H4 (cell line): Measurements from ENCODE around the gene ATP2B3. TPM values are rescaled to one million over a fixed set of nuclear protein-coding genes. Genes with fewer than 3 reads are reported as not detected.
A peak's percentile ranks its signal among the peaks of the same experiment; 100 is the strongest.

Experiments
- DNase-seq: peaks from one replicate; pipeline ENCODE4 v3.0.0-alpha.2; 2015; ENCODE audit warnings: low spot score
- total RNA-seq: library from RNA; depleted of rRNA; stranded (reverse); fragments of >200 nt; shearing (Covaris generic); gene quantifications from 2 replicates; pipeline ENCODE4 v1.2.3, GENCODE V29; 2014

Gene ATP2B3
- total RNA-seq, 1 experiment from 2014 or later: not detected

DNA sequence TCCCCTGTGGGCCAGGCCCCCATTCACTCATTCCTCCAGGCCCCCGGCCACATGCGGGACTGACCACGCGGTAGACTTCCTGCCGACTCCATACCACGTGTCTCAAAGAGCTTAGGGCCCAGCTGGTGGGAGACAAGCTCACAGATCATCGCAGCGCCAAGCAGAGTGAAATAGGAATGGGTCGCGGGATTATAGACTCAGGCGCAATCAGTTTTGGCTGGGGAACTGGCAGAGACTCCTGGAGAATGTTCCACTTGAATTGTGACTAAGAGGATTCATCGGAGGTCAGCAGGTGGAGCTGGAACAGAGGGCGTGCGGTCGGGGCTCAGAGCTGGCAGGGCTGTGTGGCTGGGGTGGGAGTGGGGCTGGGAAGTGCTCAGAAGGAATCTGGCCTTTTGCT lies 15.6 kb downstream of the ATP2B3 start:
- no peak for DNase-seq

DNA sequence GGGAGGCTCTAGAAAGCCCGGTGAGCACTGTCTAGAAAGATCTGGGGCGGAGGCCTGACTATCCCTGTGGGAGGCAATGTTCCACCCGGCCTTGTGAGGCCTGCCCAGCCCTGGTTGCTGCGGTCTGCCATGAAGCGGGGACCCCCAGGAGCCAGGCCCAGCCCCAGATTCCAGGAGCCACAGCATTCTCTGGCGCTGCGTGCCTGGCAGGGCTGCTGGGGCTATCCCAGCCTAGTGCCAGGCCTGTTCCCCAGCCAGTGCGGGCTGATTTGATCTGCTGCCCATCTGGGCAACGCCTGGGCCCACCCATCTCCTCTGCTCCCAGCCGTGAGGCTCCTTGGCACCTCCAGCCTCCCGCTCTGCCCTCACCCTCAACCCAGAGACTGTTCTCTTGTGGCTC lies 19.6 kb downstream of the ATP2B3 start:
- no peak for DNase-seq

DNA sequence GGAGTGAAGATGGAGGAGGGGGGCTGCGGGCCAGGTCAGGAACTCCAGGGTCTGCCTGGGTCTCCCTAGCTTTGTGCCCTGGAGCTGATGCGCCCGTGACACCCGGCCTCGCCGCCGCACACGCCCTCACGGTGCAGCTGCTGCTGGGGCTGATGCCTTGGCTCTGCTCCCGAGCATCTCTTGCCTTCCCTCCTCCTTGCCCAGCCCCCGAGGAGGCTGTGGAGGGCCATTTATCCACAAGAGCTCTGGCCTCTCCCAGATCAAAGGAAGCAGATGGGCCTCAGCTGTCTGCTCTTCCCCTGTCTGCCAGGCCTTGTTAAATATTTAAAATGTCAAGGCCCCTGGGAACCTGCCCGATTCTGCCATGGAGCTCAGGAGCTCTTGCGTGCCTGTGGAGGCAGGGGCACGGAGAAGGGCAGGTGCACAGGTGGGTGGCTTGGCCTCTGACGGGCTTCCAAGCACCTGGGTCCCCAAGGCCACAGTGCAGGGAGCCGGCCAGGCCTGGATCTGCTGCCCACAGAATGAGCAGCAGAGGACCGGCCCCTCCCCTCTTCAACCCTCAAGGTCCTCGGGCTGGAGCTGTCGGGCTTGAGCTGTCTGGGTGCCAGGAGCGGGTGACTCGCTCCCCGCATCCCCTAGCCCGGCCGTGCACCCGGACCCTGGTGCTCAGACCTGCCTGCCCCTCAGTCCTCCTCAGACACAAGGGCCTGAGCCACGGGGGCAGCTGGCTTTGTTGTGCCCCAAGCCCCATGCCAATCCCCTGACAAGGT lies 20.3 kb downstream of the ATP2B3 start:
- no peak for DNase-seq

DNA sequence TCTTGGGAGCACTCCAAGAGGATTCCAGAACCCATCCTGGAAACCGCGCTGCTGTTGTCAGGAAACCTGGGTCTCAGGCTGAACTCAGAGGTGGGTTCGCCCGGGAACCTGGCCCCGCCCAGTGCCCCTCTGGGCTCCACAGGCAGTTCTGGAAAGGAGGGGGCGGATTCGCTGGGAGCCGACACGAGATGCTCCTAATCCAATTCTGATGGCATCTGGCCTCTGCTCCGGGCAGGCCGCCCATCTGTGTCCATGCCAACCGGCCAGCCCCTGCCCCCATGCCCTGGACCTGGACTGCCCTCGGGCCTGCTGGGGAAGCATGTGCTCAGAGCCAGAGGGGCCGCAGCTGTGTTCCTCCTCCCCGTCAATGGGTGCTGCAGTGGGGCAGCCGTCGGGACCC lies 21.0 kb downstream of the ATP2B3 start:
- DNase-seq: no peak

DNA sequence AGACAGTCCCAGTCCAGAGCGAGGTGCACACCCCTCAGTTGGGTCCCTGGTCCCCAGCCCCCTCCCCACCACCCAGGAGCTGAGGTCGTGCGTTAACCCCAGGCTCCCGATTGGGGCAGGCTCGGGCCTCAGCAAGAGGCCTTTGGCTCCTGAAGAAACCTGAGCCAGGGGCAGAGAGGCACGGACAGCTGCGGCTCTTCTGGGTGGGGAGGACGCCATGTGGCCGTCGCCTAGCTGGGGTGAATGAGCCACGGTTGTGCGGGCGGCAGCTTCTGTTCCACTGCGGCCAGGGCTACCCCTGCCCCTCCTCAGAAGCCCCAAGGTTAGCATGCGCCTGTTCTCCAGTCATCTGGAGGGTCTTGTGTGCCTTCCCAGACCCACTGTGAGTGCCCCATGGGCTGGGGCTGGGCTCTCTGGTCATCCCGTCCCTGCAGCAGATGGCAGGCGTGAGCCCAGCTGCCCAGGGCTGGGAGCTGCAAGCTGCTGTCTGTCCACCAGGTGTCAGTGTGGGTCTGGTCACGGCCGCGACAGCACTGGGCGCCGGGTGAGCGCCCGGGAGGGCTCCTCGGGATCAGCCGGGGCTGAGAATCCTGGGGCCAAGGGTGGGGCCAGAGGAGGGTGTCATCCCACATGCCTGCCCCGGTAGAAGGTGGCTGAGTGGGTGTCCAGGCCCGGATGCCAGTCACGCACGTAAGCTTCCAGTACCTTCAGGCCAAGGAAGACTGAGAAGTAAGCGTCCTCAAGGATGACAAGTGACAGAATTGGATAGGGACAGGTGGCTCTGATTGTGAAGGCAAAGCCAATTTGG lies 21.9 kb downstream of the ATP2B3 start:
- peak; percentile 56 for DNase-seq

DNA sequence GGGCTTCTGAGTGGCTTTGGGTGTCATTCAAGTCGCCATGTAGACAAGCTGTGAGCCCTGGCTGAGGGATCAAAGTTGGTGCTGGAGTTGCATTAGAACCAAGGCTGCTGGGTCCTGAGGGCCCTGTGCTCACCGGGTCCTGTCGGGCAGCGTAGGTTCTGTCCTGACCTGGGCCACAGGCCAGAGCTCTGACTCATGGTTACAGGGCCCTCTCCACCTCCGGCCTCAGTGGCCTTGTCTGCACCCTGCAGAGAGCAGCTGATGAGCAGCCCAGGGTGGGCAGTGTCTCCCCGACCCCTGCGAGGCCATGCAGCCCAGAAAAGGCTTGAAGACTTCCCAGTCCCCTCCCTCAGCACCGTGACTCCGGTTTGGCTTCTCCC lies 22.5 kb downstream of the ATP2B3 start:
- DNase-seq: no peak

DNA sequence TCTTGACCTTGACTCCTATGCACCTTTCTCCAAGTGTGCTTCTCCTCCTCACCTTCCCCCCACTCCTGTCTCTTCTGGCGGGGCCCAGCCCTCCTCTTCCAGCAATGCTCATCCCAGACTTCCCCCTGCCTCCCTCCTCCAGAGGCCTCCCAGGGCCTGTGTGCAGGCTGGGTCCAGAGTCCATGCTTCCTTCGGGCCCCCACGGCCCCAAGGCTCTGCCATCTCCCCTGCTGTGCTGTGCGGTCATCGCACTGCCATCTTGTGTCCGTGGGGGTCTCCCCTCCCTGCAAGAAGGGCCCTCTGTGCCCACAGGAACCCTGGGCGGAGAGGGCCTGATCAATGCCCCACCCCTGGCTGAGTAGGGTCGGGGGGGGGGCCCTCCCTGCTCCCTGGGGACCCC lies 27.3 kb downstream of the ATP2B3 start:
- DNase-seq: no peak

DNA sequence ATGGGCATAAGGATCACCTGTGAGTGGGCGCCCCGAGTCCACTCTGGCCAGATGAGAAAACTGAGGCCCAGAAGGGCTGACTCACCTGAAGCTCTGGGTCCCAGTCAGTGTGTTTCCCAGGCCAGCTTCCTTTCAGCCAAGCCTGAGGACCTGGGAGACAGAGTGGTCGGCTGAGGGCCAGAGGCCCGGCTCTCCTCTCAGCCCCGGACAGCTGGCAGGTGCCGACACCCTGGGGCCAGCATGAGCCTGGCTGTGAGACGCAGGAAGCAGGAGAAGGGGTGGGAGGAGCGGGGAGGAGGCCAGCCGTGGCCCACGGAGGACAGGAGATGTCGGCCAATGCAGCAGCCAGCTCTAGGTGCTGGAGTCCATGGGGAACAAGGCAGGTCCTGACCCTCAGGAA lies 28.9 kb downstream of the ATP2B3 start:
- no peak for DNase-seq

DNA sequence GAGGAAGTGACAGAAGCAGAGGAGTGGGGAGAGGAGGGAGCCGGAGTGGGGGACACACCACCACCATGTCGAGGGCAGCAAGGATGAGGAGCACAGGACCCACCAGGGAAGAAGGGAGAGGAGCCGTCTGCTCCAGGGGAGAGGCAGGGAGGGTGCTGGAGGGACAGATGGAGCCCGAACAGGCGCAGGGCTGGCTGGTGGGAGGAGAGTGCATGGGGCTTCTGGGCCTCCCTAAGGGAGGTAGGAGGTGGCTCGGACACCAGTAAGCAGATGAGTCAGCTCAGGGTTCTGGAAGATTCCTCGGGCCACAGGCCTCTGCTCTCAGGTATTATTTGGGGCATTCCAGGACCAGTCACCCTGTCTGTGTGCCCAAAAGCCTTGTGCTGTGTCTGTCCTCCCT lies 29.8 kb downstream of the ATP2B3 start:
- no peak for DNase-seq

DNA sequence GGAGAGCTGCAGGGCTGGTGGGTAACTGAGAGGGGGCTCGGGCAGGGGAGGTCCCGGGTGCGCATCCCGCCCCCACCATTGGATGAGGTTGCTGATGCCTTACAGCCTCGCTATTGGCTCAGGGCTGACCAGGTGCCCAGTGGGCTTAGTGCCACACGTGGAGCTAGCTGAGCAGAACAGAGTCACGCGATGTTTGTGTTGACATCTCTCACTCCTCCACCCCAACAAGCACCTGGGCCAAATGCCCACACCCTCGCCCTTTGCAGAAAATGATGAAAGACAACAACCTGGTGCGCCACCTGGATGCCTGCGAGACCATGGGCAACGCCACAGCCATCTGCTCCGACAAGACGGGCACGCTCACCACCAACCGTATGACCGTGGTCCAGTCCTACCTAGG lies 31.8 kb downstream of the ATP2B3 start:
- DNase-seq: no peak

DNA sequence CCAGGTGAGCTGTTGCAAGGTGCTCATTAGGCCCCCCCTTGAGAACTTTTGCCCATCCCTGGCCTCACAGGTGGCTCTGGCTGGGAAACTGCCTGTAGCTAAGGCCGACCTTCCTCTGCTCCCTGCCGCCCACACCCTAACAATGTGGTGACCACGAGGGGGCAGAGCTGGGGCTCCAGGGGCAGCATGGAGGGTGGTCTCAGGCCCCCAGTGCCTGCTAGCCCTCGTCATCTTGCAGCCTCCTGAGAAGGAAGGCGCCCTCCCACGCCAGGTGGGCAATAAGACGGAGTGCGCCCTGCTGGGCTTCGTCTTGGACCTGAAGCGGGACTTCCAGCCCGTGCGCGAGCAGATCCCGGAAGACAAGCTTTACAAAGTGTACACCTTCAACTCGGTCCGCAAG lies 32.4 kb downstream of the ATP2B3 start:
- DNase-seq: no peak

DNA sequence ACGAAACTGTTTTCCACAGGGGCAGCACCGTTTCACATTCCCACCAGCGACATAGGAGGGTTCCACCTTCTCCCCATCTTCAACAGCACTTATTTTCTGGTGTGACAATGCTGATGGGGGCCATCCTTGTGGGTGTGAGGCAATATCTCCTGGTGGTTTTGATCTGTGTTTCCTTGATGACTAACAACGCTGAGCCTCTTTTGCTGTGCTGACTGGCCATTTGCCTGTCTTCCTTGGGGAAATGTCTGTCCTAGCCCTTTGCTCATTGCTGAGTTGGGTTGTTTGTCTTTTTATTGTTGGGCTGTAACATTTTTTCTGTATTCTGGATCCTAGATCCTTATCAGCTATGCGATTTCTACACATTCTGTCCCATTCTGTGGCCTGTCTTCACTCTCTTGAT lies 33.7 kb downstream of the ATP2B3 start:
- no peak for DNase-seq

DNA sequence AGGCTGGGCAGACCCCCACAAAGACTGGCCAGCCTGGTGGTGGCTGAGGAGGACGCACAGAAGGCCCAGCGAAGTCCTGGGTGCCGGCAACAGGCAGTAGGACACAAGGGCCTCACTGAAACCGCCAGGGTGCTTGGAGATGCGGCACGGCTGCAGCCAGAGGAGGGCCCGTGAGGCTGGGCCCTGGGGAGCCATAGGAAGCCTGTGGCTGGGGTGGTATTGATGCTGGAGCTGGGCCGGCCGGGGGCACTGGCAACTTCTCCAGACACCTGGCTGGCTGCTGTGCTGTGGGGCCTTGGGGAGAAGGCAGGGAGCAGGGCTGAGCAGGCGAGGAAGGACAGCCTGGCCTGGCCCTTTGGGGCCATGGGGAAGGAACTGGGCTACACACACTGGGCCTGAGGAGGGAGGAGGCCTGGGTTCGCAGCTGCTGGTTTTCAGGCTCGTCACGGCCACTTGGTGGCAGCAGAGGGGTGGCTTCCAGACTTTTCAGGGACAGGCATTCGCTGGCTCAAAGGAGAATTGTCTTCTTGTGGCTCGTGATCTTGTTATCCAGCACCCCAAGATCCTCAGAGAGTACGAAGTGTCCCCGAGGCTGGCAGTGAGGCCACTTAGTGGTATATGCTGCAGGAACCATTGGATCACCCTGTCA lies 37.2 kb downstream of the ATP2B3 start:
- DNase-seq: peak; percentile 32

DNA sequence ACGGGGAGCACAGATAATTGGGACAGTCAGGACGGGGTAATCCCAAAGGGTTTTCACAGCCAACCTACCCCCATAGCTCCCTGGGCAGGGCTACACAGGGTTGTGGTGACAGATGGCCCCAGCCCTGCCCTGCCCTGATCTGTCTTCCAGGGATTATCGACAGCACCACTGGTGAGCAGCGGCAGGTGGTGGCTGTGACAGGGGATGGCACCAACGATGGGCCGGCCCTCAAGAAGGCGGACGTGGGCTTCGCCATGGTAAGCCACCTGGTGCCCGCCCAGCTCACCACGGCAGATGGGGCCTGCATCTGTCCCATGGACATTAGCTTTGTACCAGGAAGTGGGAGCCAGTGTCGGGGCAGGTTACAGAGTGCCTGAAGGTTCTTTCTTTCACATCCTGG lies 39.3 kb downstream of the ATP2B3 start:
- DNase-seq: no peak

DNA sequence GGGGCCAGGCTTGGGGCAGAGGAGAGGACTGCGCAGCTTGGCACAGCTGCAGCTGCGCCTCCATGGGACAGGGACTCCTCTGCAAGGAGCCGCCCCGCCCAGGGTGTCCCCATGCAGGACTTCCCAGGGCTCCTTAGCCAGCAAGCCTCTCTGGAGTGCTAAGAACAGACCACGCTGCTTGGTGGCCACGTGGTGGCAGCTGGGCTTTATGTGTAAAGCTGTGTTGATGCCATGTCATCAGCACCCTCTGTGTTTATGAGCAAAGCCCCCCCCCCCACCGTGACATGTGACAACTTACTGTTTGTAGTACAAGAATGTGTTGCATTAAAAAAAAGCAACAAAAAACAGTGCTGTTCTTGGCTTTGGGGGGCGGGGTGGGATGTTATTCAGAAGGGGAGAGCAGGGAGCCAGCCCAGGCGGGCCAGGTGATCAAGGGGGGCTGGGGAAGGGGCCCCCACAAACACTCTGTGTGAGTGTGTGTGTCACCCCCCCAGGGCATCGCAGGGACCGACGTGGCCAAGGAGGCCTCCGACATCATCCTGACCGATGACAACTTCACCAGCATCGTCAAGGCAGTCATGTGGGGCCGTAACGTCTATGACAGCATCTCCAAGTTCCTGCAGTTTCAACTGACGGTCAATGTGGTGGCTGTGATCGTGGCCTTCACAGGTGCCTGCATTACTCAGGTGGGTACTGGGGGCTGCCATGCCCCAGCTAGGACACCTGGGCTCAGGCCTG lies 40.3 kb downstream of the ATP2B3 start:
- peak; percentile 10 for DNase-seq

DNA sequence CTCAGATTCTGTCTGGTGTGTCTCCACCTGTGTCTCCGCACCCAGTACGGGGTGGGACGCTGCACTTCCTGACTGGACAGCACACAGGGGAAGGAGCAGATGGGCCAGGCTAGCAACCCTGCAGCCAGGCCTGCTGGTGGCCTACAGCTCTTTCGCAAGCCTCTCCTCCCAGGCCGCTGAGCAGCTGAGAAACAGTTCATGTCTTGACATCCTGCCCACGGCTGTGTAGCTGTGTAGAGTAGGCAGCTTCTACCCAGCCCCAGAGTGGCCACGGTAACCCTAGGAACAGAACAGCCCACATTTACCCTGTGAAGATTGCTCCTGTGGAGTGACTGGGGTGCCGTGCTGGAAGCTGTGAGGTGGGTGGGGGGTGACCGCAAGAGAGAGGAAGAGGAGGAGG lies 42.6 kb downstream of the ATP2B3 start:
- DNase-seq: no peak

DNA sequence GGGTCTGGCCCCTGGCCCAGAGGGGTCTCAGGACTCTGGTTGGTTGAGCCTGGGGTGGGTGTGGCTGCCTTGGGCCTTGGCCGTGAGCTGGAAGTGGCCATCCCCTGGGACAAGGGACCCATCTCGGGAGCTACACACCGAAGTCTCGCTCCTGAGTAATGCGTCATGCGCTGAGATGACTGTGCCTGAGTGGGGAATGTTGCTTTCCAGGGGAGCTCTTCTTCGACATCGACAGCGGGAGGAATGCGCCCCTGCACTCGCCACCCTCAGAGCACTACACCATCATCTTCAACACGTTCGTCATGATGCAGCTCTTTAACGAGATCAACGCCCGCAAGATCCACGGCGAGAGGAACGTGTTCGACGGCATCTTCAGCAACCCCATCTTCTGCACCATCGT lies 43.0 kb downstream of the ATP2B3 start:
- DNase-seq: no peak

DNA sequence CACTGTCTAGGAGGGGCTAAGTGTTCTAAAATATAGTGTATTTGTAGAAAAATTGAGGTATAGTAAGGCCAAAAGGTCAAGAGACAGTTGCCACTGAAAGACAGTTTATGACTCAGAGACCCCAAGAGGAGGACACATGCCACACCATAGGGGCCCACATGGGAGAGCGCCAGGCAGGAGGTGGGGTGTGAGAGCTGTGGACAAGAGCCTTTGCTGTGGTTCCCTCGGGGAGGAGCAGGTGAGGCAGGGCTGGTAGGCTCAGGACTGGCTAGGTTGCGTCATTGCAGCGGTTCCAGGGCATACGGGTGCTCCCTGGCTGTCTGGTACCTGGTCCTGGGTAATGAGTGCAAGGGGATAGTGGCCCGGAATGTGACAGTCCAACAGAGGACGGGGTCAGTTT lies 43.9 kb downstream of the ATP2B3 start:
- no peak for DNase-seq

DNA sequence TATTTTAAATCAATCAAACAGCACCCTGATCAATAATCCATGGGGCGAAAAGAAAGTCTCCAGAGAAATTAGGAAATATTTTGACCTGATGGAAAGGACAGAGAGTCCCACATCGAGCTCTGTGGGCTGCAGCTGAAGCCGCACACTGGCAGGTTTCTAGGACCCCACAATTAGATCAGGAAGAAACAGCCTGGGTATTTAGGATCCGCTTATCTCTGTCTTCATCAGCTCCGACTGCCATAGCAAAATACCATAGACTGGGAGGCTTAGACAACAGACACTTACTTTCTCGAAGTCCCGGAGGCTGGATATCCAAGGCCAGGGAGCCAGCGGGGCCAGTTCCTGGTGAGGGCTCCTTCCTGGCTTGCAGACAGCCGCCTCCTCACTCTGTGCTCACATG lies 45.1 kb downstream of the ATP2B3 start:
- no peak for DNase-seq

DNA sequence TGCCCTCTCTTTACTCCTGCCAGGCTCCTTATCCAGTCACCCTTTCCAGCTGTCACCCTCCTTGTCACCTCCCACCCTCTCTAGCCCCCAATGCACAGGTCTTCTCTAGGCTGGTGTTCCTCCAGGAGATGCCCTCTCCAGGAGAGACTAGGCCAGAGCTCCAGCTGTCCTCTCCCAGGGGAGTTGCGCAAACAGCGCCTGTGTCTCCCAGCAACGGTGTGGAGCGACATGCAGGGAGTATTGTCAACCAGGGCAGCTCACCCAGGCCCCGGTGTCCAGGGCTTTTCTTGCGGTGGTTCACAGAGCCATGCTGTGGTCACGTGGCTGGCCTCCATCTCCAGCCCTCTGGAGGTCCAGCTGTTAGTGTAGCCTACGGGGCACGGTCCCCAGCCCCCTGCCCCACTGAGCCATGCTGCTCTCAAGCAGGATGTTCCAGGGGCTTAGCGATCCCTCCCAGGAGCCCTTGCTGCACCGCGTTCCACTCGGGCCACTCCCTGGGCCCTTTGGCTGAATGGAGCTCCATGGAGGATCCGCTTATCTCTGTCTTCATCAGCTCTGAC lies 46.7 kb downstream of the ATP2B3 start:
- no peak for DNase-seq

DNA sequence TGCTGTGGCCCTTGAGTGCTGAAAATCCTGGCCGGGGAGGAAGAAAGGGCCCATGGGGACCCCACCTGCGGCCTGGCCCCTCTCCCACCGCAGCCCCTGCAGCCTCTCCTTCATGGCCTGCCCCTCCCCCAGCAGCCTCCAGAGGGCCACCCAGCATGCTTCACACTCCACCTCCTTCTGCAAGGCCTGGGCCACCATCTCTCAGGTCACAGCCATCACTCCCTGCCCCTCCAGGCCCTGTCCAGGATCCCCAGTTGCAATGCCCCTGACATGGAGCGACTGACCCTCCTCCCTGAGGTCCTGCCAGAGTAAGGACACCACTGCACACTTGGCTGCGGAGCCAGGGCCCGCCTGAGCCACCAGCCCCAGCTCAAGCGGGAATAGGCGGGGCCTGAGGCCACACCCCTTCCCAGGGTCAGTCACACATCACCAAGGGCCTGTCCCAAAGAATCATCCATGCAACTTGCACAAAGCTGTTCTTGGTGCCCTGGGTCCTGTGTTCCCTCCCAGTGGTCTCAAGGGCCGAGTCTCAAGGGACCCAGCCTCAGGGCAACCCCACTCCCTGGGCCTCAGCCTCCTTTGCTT lies 48.6 kb downstream of the ATP2B3 start:
- DNase-seq: no peak
